Spleen (tissue), 13 donors: ENCODE data around the gene VAV1. TPM values are rescaled to one million over a fixed set of nuclear protein-coding genes. Genes with fewer than 3 reads are reported as not detected.
A peak's percentile ranks its signal among the peaks of the same experiment; 100 is the strongest.

Source experiments
- DNase-seq: peaks from one replicate; pipeline ENCODE4 v3.0.0-alpha.2; 2020
- H3K27ac ChIP-seq, 8 donors: fragments of 200-600 bp; sonication (generic) in 7 of 8; 1 replicate in 4 of 8; 2 replicates in 4 of 8; pipeline versions ENCODE4 v1.5.0 to v1.8.0; 2016 to 2021; ENCODE audit warnings: inconsistent platforms in 4 of 8, mild to moderate bottlenecking in 4 of 8, moderate library complexity in 1 of 8
- H3K27me3 ChIP-seq, 7 donors: fragments of 200-600 bp; sonication (generic) in 6 of 7; replicated peaks in 1 of 7; 1 replicate in 4 of 7; 2 replicates in 3 of 7; pipeline versions ENCODE4 v1.5.0 to v1.8.0; 2016 to 2021; ENCODE audit warnings: inconsistent platforms in 3 of 7, mild to moderate bottlenecking in 1 of 7
- H3K36me3 ChIP-seq, 6 donors: fragments of 200-600 bp; sonication (generic) in 5 of 6; 1 replicate in 4 of 6; 2 replicates in 2 of 6; pipeline versions ENCODE4 v1.5.0 to v1.8.0; 2016 to 2021; ENCODE audit warnings: inconsistent platforms in 2 of 6
- H3K4me1 ChIP-seq, 6 donors: fragments of 200-600 bp; sonication (generic) in 5 of 6; 1 replicate in 3 of 6; 2 replicates in 3 of 6; pipeline versions ENCODE4 v1.5.0 to v1.8.0; 2016 to 2021; ENCODE audit warnings: inconsistent platforms in 3 of 6
- H3K4me3 ChIP-seq, 8 donors: fragments of 200-600 bp; sonication (generic) in 7 of 8; 1 replicate in 4 of 8; 2 replicates in 4 of 8; pipeline versions ENCODE4 v1.5.0 to v1.8.0; 2016 to 2021; ENCODE audit warnings: inconsistent platforms in 4 of 8, mild to moderate bottlenecking in 4 of 8, moderate library complexity in 2 of 8
- H3K9me3 ChIP-seq, 8 donors: fragments of 200-600 bp; sonication (generic) in 7 of 8; 1 replicate in 4 of 8; 2 replicates in 4 of 8; pipeline versions ENCODE4 v1.5.0 to v1.8.0; 2016 to 2021; ENCODE audit warnings: inconsistent platforms in 4 of 8
- CTCF ChIP-seq, 11 experiments: fragments of 200-600 bp in 7 of 11; fragments of 450-650 bp in 4 of 11; sonication (generic) in 4 of 11; IDR thresholded peaks in 8 of 11; conservative IDR thresholded peaks in 3 of 11; 1 replicate in 7 of 11; 2 replicates in 4 of 11; pipeline versions ENCODE4 v1.4.0 to v1.8.0; 2016 to 2021; ENCODE audit warnings: antibody characterized with exemption in 11 of 11, inconsistent platforms in 4 of 11, mild to moderate bottlenecking in 1 of 11
- POLR2A ChIP-seq, 3 donors: fragments of 450-650 bp; IDR thresholded peaks; one replicate each; pipeline ENCODE4 v1.5.1; 2017; ENCODE audit warnings: antibody characterized with exemption in 3 of 3, mild to moderate bottlenecking in 1 of 3
- POLR2AphosphoS5 ChIP-seq, 3 donors: sonication (generic); formaldehyde crosslinking; IDR thresholded peaks; one replicate each; pipeline ENCODE4 v1.5.1; 2017; ENCODE audit warnings: antibody characterized with exemption in 3 of 3
- WGBS, 5 donors: extraction: QIAGEN DNeasy Blood & Tissue Kit in 3 of 5; methylation state at CpG; one replicate each; pipeline versions ENCODE4 v1.1.5 to v1.1.7; 2013 to 2018; 5-methylcytosine and 5-hydroxymethylcytosine counted together
- intact Hi-C: fragments of 100-400 bp; cut with DNase I; formaldehyde crosslinking; loops from one replicate; pipeline ENCODE4 v1.15.0; 2023; ENCODE audit warnings: low total_unique reads
- long read RNA-seq, 2 donors: transcript quantifications; one replicate each; lab custom pipeline, GENCODE V29; 2026
- polyA plus RNA-seq, 3 donors: library from polyadenylated mRNA; stranded (reverse); fragments of 200-250 nt; gene quantifications; one replicate each; pipeline ENCODE4 v1.2.1, GENCODE V29; 2013
- total RNA-seq, 7 donors: library from RNA; depleted of rRNA in 3 of 7; stranded (reverse); fragments of >200 nt in 3 of 7; fragmentation: NEBNext Ultra II Directional in 4 of 7; extraction: Animal tissue kit (Norgen Biotek cat#: 25700) in 4 of 7; gene quantifications; one replicate each; pipeline versions ENCODE4 v1.1.0 to v1.2.1, GENCODE V29; 2016 to 2021
- donor health status: healthy with polysubstance abuse.
- donor health status: DM: no; HTN: no; CAD: no; lungs with moderate emphysema.
- donor health status: DM: no; HTN: no; CAD: no.
- donor health status: Bipolar disorder and iron deficiency.
- donor health status: healthy.
- donor health status: DM: no; HTN: no; CAD: no.
- donor health status: DM: yes; HTN: yes; CAD: no.

VAV1 gene
- 100 to 1,000 TPM in 1 of 7 donors, 10 to 100 TPM in 6; 73.4 to 151 (median 90.1) TPM for total RNA-seq
- 10 to 100 TPM; 34.8 to 48.8 (median 40.9) TPM for polyA plus RNA-seq
- long read RNA-seq, donor 1, partial matches to known transcripts: 11 of 11 reads
- long read RNA-seq, donor 1, other reads (novel, unspliced or antisense): 0 of 11 reads
- long read RNA-seq, donor 2, partial matches to known transcripts: 0 of 3 reads
- long read RNA-seq, donor 2, other reads (novel, unspliced or antisense): 0 of 3 reads

- peaks cover 0 to 20% (median 0%) of the 10 kb centered on the region in 6 donors for H3K36me3 ChIP-seq
- peak within 1 kb of the TSS; percentile 76 to 100 (median 94) for H3K4me3 ChIP-seq
- TF ChIP-seq CTCF (IDR thresholded peaks at IDR 0.05 in 8 of 11, conservative IDR thresholded peaks at IDR 0.05 in 3 of 11) (peak in 10 of 11 experiments; percentile 15 to 58 (median 44)), POLR2A (IDR thresholded peaks at IDR 0.05) (peak in 2 of 3 donors; percentile 79 to 86), POLR2AphosphoS5 (IDR thresholded peaks at IDR 0.05) (peak; percentile 91 to 94 (median 92))
- 19 to 53% (median 26%) methylated on average over 6 to 25 of the region's 25 CpGs for WGBS, 5 donors
- H3K4me1 ChIP-seq: peaks cover 6 to 71% (median 40%) of the 10 kb centered on the region in 6 donors
- peak within 1 kb of the TSS; percentile 59 to 97 (median 90) for H3K27ac ChIP-seq
- H3K9me3 ChIP-seq: no peaks in the 10 kb centered on the region
- intact Hi-C loops: no loop called here
- peak; percentile 97 for DNase-seq
- H3K27me3 ChIP-seq: peaks cover 0 to 8% (median 0%) of the 10 kb centered on the region in 7 donors
These were observed at the start of gene VAV1 for GRCh38 chr19:6772028-6772865. Gene VAV1, plus strand, starts transcription at chr19:6772708. Its CDS starts 100 bp downstream, at chr19:6772808.

GRCh38 chr19:6723108-6723618 is 49.3 kb upstream of the VAV1 start:
- no peak for TF ChIP-seq CTCF (IDR thresholded peaks at IDR 0.05 in 8 of 11, conservative IDR thresholded peaks at IDR 0.05 in 3 of 11)
- no peak for TF ChIP-seq POLR2AphosphoS5 (IDR thresholded peaks at IDR 0.05)
- TF ChIP-seq POLR2A (IDR thresholded peaks at IDR 0.05): no peak
- WGBS, 5 donors: 28 to 42% (median 33%) methylated on average over 13 of the region's 13 CpGs
- intact Hi-C loops: loop anchor here (10.0 kb wide), 1 partner anchor 78 kb away; no protein-coding TSS in a partner anchor
- H3K27me3 ChIP-seq: no peaks in the 10 kb centered on the region
- H3K36me3 ChIP-seq: no peaks in the 10 kb centered on the region
- H3K4me3 ChIP-seq: no peak overlapping the region
- H3K4me1 ChIP-seq: peaks cover 3 to 71% (median 48%) of the 10 kb centered on the region in 6 donors
- H3K27ac ChIP-seq: peak overlapping the region in 3 of 8 donors; percentile 2 to 15 (median 4)
- DNase-seq: no peak
- no peaks in the 10 kb centered on the region for H3K9me3 ChIP-seq

GRCh38 chr19:6723738-6724137 is 48.8 kb upstream of the VAV1 start:
- no peaks in the 10 kb centered on the region for H3K9me3 ChIP-seq
- peak overlapping the region in 3 of 8 donors; percentile 2 to 15 (median 4) for H3K27ac ChIP-seq
- no peak for DNase-seq
- H3K4me3 ChIP-seq: no peak overlapping the region
- peaks cover 6 to 77% (median 54%) of the 10 kb centered on the region in 6 donors for H3K4me1 ChIP-seq
- H3K27me3 ChIP-seq: no peaks in the 10 kb centered on the region
- intact Hi-C loops: loop anchor here (10.0 kb wide), 1 partner anchor 79 kb away; no protein-coding TSS in a partner anchor
- TF ChIP-seq CTCF (IDR thresholded peaks at IDR 0.05 in 8 of 11, conservative IDR thresholded peaks at IDR 0.05 in 3 of 11) (no peak), POLR2AphosphoS5 (IDR thresholded peaks at IDR 0.05) (no peak), POLR2A (IDR thresholded peaks at IDR 0.05) (no peak)
- H3K36me3 ChIP-seq: no peaks in the 10 kb centered on the region
- WGBS, 5 donors: 21 to 38% (median 32%) methylated on average over 5 of the region's 5 CpGs
